Renal cortex interstitium (tissue), 3 donors: ENCODE data around the gene ILK. TPM values are rescaled to one million over a fixed set of nuclear protein-coding genes. Genes with fewer than 3 reads are reported as not detected.

ENCODE experiments used
- polyA plus RNA-seq, 3 donors: library from polyadenylated mRNA; unstranded; fragments of 120-200 nt; gene quantifications; one replicate each; pipeline ENCODE4 v1.2.1, GENCODE V29; 2013; ENCODE audit not compliant: insufficient read length in 3 of 3

The ILK gene
- polyA plus RNA-seq, 3 donors = 137 to 165 (median 154) TPM

Other genes with a start within 250 kb of the ILK start
- gene SMPD1, start 213.3 kb upstream of the ILK start, polyA plus RNA-seq = 10 to 100 TPM; 27.9 to 35.1 (median 34.3) TPM
- 10 to 100 TPM; 53.4 to 61.1 (median 60.0) TPM for gene APBB1, start 184.7 kb upstream of the ILK start, polyA plus RNA-seq
- gene HPX, start 162.8 kb upstream of the ILK start, polyA plus RNA-seq = 1 to 10 TPM; 3.2 to 4.8 (median 4.2) TPM
- 10 to 100 TPM; 17.2 to 28.2 (median 25.1) TPM for gene TRIM3, start 129.8 kb upstream of the ILK start, polyA plus RNA-seq
- 10 to 100 TPM; 65.5 to 74.7 (median 72.5) TPM for gene ARFIP2, start 122.4 kb upstream of the ILK start, polyA plus RNA-seq
- gene TIMM10B, start 122.3 kb upstream of the ILK start, polyA plus RNA-seq = 10 to 100 TPM; 36.6 to 42.1 (median 39.4) TPM
- gene DNHD1, start 106.5 kb upstream of the ILK start, polyA plus RNA-seq = 10 to 100 TPM in 1 of 3 donors, 1 to 10 TPM in 2; 7.3 to 13.4 (median 7.3) TPM
- 10 to 100 TPM; 21.0 to 25.8 (median 21.5) TPM for gene RRP8, start 158 bp upstream of the ILK start, polyA plus RNA-seq
- gene TAF10, start 8.4 kb downstream of the ILK start, polyA plus RNA-seq = 10 to 100 TPM; 74.3 to 88.5 (median 75.2) TPM
- gene TPP1, start 15.6 kb downstream of the ILK start, polyA plus RNA-seq = 100 to 1,000 TPM; 115 to 127 (median 115) TPM
- gene DCHS1, start 52.0 kb downstream of the ILK start, polyA plus RNA-seq = 10 to 100 TPM; 29.1 to 43.4 (median 34.7) TPM
- gene MRPL17, start 79.6 kb downstream of the ILK start, polyA plus RNA-seq = 10 to 100 TPM; 62.5 to 71.5 (median 69.2) TPM
- gene OR2AG2, start 168.2 kb downstream of the ILK start, polyA plus RNA-seq = under 1 TPM in 2 of 3 donors, not detected in 1; 0.09 to 0.12 TPM
- gene OR2AG1, start 179.2 kb downstream of the ILK start, polyA plus RNA-seq = under 1 TPM in 1 of 3 donors, not detected in 2; 0.09 TPM
- gene OR6A2, start 195.9 kb downstream of the ILK start, polyA plus RNA-seq = under 1 TPM in 2 of 3 donors, not detected in 1; 0.03 to 0.05 TPM
- not detected for gene OR10A5, start 241.9 kb downstream of the ILK start, polyA plus RNA-seq